ENCODE results near the gene DCLRE1B. TPM values are rescaled to one million over a fixed set of nuclear protein-coding genes. Genes with fewer than 3 reads are reported as not detected.
A peak's percentile ranks its signal among the peaks of the same experiment; 100 is the strongest.

DCLRE1B gene
- total RNA-seq (6.0 and 6.6 TPM in 2 replicates), polyA plus RNA-seq (3.6 and 4.6 TPM in 2 replicates)

- H3K9me2 ChIP-seq (replicated peaks; ENCODE audit: insufficient read depth): no peaks in the 10 kb centered on the region
- H3K27me3 ChIP-seq: no peaks in the 10 kb centered on the region
- H3K36me3 ChIP-seq (replicated peaks; ENCODE audit: insufficient read depth, low read depth): no peaks in the 10 kb centered on the region
- H4K20me1 ChIP-seq (ENCODE audit: insufficient read depth, poor library complexity, severe bottlenecking): no peaks in the 10 kb centered on the region
- peak within 1 kb of the TSS; percentile 84 for H3K27ac ChIP-seq
- H3K4me2 ChIP-seq: peak within 1 kb of the TSS; percentile 85
- H3K9me3 ChIP-seq (ENCODE audit: low read depth): no peaks in the 10 kb centered on the region
- H3K4me3 ChIP-seq: peak within 1 kb of the TSS; percentile 53
- H3K4me1 ChIP-seq (ENCODE audit: insufficient read depth): peaks cover 7% of the 10 kb centered on the region
- TF ChIP-seq EZH2 (IDR thresholded peaks at IDR 0.05; ENCODE audit: borderline replicate concordance) (no peak), CTCF (IDR thresholded peaks at IDR 0.05; ENCODE audit: poor library complexity) (peak; percentile 55)
- H3K79me2 ChIP-seq: peaks cover 18% of the 10 kb centered on the region
- peak; percentile 100 for DNase-seq (ENCODE audit: low spot score)
- WGBS (ENCODE audit: low lambda C conversion rate, missing lambda C conversion rate): 2% methylated on average over 64 of the region's 67 CpGs
- H2AFZ ChIP-seq: peak within 1 kb of the TSS; percentile 81
Measured at GRCh38 chr1:113904674-113905434, at the start of gene DCLRE1B, which contains the start of gene AP4B1. TSS of gene DCLRE1B (plus strand) at chr1:113905326. CDS start at chr1:113905587, 261 bp downstream. TSS of gene AP4B1 (minus strand) at chr1:113904799. CDS start at chr1:113904717, 82 bp downstream.

- no peak overlapping the region for H2AFZ ChIP-seq
- no peaks in the 10 kb centered on the region for H3K9me3 ChIP-seq (ENCODE audit: low read depth)
- no peaks in the 10 kb centered on the region for H3K79me2 ChIP-seq
- no peak overlapping the region for H3K27ac ChIP-seq
- H3K27me3 ChIP-seq: no peaks in the 10 kb centered on the region
- no peak for DNase-seq (ENCODE audit: low spot score)
- no peaks in the 10 kb centered on the region for H3K4me1 ChIP-seq (ENCODE audit: insufficient read depth)
- 93% methylated on average over 4 of the region's 4 CpGs for WGBS (ENCODE audit: low lambda C conversion rate, missing lambda C conversion rate)
- no peaks in the 10 kb centered on the region for H4K20me1 ChIP-seq (ENCODE audit: insufficient read depth, poor library complexity, severe bottlenecking)
- no peak overlapping the region for H3K4me3 ChIP-seq
- H3K36me3 ChIP-seq (replicated peaks; ENCODE audit: insufficient read depth, low read depth): no peaks in the 10 kb centered on the region
- no peak for TF ChIP-seq CTCF (IDR thresholded peaks at IDR 0.05; ENCODE audit: poor library complexity)
- TF ChIP-seq EZH2 (IDR thresholded peaks at IDR 0.05; ENCODE audit: borderline replicate concordance): no peak
- no peak for TF ChIP-seq EZH2phosphoT487 (IDR thresholded peaks at IDR 0.05; ENCODE audit: low read depth, severe bottlenecking, unreplicated experiment)
- H3K9me2 ChIP-seq (replicated peaks; ENCODE audit: insufficient read depth): no peaks in the 10 kb centered on the region
- H3K4me2 ChIP-seq: no peak overlapping the region
Measured at GRCh38 chr1:113855630-113856400, 49.3 kb upstream of the DCLRE1B start.

GRCh38 chr1:113856401-113856790 is 48.7 kb upstream of the DCLRE1B start:
- H2AFZ ChIP-seq: no peak overlapping the region
- WGBS (ENCODE audit: low lambda C conversion rate, missing lambda C conversion rate): 93% methylated on average over 2 of the region's 2 CpGs
- TF ChIP-seq EZH2 (IDR thresholded peaks at IDR 0.05; ENCODE audit: borderline replicate concordance): no peak
- TF ChIP-seq EZH2phosphoT487 (IDR thresholded peaks at IDR 0.05; ENCODE audit: low read depth, severe bottlenecking, unreplicated experiment): no peak
- no peak for TF ChIP-seq CTCF (IDR thresholded peaks at IDR 0.05; ENCODE audit: poor library complexity)

More at GRCh38 chr1:113856401-113856790, 48.7 kb upstream of the DCLRE1B start:
- no peaks in the 10 kb centered on the region for H3K9me2 ChIP-seq (replicated peaks; ENCODE audit: insufficient read depth)
- no peaks in the 10 kb centered on the region for H3K79me2 ChIP-seq
- no peak overlapping the region for H3K4me2 ChIP-seq
- no peaks in the 10 kb centered on the region for H3K4me1 ChIP-seq (ENCODE audit: insufficient read depth)
- H3K9me3 ChIP-seq (ENCODE audit: low read depth): no peaks in the 10 kb centered on the region
- no peaks in the 10 kb centered on the region for H3K27me3 ChIP-seq
- no peak overlapping the region for H3K27ac ChIP-seq
- no peaks in the 10 kb centered on the region for H3K36me3 ChIP-seq (replicated peaks; ENCODE audit: insufficient read depth, low read depth)
- no peak for DNase-seq (ENCODE audit: low spot score)
- no peak overlapping the region for H3K4me3 ChIP-seq
- no peaks in the 10 kb centered on the region for H4K20me1 ChIP-seq (ENCODE audit: insufficient read depth, poor library complexity, severe bottlenecking)

Data from hepatocyte (in vitro differentiated cells).